HTR-8/SVneo (cell line): Measurements from ENCODE around the gene BCL6.

Experiments
- DNase-seq: peaks from one replicate; pipeline ENCODE4 v3.0.0; 2011; ENCODE audit warnings: low spot score, mixed read lengths; ENCODE audit not compliant: insufficient read length
- FAIRE-seq: peaks from 2 replicates; lab custom pipeline; 2011; peaks lifted over from hg19 to GRCh38; lab: Jason Lieb, UNC

The BCL6 gene

DNA sequence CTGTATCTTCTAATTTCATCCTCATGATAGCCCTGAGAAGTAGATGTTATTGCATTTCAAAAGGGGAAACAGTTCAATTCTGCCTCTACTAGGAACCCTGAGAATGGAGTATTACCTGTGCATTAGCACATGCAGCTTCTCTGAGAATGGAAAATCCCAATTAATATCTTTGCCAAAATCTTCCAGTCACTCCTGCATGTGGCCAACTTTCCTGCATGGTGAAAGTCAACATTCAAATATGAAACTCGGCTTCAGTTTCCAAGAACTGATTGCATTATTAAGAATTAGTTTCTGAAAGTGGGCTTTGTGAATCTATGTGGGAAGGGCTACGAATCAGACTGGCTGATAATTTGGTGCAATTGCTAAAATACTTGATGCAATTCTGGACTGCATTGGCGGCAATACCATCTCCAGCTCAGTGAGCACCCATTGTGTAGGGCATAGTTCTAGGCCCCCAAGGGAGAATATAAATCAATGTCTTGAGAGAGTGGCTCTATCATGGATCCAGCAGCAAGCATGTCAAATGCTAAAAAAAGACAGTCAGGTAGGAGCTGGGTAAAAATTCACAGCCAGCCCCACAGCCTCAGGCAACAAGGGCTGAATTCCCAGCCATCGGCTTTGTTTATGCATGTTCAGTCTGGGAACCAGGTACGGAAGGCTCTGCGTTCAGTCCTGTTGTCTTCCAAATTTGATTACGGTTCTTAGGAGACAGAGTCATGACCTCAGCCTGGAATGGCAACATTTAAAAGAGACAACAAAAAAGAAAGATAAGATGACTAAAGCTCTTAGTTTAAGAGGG is 18.8 kb upstream of the BCL6 start:
- no peak for DNase-seq
- FAIRE-seq: no peak

- no peak for DNase-seq
- no peak for FAIRE-seq
Measured at GRCh38 chr3:187762792-187763191, 17.5 kb upstream of the BCL6 start.

DNA sequence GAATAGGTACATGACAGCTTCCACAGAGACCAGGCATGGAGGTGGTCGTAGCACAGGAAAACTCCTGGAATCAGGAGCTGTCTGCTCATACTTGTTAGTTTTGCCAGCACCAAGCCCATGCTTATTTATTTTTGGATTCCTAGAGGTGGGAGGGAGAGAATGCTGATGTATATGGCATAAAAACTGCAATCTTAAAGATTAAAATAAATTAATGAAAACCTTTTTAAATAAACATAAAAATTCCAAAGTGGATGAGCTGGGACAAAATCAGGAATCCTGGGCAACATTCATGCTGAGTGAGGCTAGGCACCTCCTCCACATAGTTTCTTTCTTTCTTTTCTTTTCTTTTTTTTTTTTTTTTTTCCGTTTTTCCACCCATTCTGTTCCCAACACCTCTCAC is 14.3 kb upstream of the BCL6 start:
- DNase-seq (no peak), FAIRE-seq (no peak)

- DNase-seq (no peak), FAIRE-seq (no peak)
Measured at GRCh38 chr3:187758318-187758955, 13.2 kb upstream of the BCL6 start.

DNA sequence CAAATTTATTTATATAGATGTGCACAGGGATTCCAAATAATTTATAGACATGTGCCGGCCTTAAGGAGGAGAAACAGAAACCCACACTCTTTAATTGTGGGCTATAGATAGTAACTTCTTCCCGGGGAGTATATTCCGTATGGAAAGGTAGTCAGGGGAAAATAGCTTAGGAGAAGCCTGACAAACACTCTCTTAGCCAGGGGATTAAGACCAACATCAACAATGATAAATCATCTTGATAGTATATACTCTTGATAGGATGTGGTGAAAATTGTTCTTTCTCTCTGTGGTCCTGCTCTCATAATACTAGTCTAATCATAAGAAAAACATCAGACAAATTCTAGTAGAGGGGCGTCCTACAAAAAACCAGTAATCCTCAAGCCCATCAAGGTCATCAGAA is 8.2 kb upstream of the BCL6 start:
- no peak for DNase-seq
- no peak for FAIRE-seq

GRCh38 chr3:187750513-187751123 is 5.3 kb upstream of the BCL6 start:
- DNase-seq: no peak
- FAIRE-seq: no peak

GRCh38 chr3:187750006-187750512 is 4.8 kb upstream of the BCL6 start:
- no peak for DNase-seq
- FAIRE-seq: no peak

DNA sequence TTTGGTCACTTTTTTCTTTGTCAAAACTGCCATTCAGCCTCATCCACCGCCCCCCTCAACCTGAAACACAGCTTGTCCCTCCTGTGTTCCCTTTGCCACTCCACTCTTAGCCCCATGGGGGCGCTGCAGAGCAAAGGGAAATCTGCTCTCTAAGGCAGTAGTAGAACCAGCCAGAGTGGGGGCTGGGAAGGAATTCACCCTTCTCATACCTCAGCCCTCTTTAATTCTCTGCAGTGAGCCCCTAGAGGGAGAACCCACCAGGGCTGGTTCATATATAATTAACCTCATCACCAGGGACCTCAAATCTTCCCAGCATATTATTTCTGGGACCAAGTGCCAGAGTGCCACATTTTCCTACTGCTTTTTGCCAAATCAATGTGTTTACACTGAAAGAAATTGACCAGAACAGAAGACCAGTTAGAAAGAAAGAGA is 2.8 kb upstream of the BCL6 start:
- peak; percentile 73 for DNase-seq
- peak; percentile 58 for FAIRE-seq

DNA sequence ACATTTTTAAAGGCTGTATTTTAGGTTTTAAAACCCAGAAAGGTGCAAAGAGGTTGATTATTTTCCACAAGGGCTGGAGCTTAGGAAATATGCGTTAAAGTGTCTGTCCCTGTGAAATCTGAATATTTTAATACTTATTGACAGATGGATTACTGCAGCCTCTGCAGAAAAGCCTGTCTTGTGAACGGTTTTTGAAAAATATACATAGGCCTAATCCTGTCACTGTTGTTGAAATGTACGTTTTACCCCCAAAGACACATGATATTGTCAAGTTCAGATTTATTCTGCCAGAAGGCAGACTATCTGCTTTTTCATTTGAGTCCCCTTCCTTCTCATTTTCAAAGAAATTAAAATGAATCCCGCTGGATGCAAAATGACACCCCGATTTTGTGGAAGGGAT is 2.2 kb upstream of the BCL6 start:
- DNase-seq (no peak), FAIRE-seq (no peak)

DNA sequence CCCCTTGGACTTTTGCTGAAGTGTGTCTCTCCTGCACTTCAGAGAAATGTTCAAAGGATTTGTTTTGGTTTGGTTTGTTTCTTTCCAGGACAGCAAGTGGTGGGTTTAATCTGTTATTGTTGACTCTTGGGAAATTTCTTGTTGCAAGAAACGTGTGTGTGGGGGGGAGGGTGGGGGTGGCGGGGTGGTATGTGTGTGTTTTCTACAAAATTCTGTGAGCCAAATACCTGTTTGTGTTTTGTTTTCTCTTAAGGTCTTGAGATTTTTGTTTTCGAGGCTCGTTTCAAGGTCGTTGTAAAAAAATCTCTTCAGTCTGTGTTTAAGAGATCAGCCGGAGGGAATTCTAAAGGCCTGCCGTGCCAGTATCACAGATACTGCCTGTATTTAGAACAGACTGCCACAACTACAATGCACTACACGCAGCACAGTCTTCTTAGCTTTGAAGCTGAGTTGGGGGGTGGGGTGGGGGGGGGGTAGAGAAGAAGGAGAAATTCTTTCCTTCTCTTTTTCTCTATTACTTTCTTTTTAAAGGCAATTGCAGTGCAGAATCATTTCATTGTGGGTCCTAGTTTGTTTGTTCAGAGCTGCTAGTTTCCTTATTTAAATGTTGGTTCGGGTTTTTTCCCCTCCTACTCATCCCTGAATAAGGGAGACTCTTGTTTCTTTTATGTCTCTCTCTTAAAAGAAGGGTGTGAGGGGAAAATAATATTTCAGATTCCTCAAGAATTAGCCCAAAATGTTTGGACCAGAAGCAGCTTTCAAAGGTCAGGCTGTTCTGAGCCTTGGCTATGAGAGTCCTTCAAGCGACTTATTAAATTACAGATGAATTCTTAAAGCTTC is 1.4 kb upstream of the BCL6 start:
- FAIRE-seq (no peak), DNase-seq (no peak)

DNA sequence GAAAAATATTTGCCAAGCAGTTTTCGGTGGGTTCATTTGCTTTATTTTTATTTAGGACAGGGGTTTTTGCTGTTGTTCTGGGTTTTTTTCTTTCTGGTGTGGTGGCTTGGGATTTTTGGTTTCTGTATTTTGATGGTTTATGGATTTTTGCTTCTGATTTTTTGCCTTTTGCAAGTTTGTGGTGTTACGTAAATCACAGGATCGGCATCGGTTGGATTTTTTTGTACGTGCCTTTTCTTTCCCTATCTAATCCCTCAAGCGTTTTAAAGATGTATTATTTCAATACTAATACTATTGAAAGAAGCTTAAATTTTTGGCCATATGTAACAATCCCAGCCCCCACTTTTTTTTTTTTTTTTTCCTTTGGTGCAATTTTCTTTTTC is 782 bp upstream of the BCL6 start:
- no peak for FAIRE-seq
- no peak for DNase-seq

DNA sequence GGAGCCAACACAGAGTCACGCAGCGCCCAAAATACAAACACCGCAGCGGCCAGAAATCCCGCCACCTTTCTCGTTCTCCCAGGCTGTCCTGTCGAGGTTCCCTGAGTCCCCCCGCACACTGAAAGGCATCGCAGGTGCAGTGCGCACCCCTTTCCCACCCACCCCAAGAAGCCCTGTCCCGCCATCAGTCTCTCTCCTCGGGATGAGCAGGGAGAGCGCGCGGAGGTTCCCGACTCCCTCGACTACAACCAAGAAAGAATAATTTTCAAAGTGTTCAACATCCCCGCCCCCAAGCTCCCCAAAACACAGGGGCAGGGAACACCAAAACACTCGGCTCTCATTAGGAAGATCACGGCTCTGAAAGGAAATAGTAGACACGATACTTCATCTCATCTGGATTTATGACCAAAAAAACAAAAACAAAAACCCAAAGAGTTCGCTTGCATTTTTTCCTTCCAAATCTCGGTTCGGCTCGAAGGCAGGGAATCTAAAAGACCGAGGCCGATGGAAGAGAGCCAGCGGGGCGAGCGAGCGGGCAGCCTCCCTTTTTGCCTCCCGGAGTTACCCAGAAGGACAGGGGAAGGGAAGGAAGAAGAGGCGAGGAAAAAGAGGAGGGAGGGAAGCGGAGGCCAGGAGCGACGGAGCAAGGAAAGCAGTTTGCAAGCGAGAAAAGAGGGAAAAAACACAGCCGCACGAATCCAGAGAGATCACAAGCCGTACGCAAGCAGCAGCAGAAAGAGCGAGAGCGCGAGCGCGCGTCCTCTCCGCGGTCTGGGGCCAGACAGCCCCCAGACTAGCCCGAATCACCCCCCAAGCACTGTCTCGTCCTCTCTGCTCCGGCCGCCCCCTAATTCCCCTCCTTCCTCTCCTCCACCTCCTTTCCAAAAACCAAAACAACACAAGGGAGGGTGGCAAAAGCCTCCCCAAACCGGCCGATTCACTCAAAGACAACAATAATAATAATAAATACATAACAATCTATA is 808 bp downstream of the BCL6 start:
- DNase-seq (no peak), FAIRE-seq (no peak)

- DNase-seq (no peak), FAIRE-seq (no peak)
Measured at GRCh38 chr3:187743195-187744141, 1.8 kb downstream of the BCL6 start.

DNA sequence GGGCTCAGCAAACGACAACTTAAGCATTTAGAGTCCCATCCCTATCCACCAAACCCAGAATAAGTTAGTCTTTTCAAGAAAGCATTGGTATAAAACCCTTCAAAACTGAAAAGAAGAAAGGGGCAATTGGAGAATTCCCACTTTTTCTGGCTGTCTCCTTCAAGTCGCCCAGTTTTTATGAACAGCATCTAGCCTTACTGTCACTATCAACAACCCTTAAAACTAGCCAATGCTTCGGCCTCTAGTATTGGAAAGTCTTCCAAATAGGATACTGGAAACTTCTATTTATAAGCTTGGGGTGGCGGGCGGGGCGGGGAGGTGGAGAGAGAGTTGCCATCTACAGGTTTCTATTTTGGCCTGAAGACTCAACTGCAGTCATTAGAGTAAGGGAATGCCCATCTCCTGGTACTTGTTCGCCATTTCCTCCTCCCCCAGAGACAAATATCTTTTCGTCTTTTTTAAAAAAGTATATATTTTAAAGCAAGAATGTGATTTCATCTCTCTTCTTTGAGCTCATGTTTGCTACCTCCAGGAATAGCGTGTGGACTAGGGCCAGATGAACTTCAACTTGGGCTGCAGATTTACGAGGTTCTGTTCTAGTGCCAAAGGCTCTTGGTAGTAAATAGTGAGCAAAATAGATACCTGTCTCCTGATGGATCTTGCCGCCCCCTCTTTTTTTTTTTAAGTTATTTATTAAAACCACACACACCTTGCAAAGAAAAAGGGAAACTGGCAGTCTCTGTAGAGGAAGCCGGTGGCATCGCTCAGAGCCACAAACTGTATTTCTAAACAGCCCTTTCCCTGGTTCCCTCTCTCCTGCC is 2.7 kb downstream of the BCL6 start:
- FAIRE-seq: no peak
- no peak for DNase-seq

DNA sequence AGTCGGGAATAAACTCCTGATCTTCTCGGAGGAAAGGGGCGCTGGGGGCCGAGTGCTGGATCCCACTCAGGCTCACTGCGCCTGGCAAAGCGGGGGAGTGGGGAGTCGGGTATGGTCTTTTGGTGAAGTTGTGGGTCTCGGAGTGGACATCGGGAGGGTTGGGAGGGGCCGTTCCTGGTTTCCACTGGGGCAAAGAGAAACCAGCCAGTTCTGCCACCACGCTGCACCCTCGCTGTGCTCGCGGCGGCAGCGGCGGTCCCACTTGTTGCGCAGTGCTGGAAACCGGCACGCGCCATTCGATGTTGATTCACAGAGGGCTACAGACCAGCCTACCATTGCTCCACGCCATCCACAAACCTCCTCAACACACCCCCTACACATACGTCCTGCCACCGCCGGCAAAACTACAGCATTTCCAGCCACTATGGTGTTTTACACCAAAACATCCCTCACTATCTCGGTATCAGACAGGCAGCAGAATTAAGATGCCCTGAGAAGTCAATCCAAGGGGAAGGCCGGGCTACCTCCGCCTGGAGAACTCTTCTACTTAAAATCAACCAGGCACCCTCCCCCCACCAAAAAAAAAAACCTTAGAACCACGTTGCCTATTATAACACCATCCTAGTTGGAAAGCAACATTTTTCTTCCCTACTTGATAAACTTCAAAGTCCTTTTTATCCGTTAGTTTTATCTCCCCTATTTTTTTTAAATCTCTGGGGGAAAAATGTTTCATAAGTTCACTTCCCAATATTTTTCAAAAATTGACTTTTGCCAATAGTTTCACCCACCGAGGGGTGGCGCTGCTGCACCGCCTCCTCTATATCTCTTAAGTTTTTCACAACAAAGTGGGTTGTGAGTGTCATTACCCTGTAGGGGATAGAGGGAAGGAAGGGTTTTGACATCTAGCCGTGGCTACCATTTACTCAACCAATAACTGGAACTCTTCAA is 3.6 kb downstream of the BCL6 start:
- FAIRE-seq (no peak), DNase-seq (peak; percentile 68)
